OCI-LY7 (cell line): ENCODE measurements around the gene PRKRA. TPM values are rescaled to one million over a fixed set of nuclear protein-coding genes. Genes with fewer than 3 reads are reported as not detected.

Experiments
- BruUV-seq: library from RNA; stranded (reverse); fragments of 400-500 nt; replicated peaks from 2 replicates; lab custom pipeline; 2021; lab: Mats Ljungman, UMichigan
- CTCF ChIA-PET: fragments of 300-600 bp; sonication (Branson Sonifier 250); formaldehyde crosslinking; loops from one replicate; lab custom pipeline; 2022; ENCODE audit warnings: antibody characterized with exemption; ENCODE audit not compliant: unreplicated experiment; lab: Charles Lee
- POLR2A ChIA-PET: fragments of 300-600 bp; sonication (Branson Sonifier 250); formaldehyde crosslinking; loops from one replicate; lab custom pipeline; 2022; ENCODE audit warnings: antibody characterized with exemption; lab: Charles Lee
- DNase-seq: peaks from one replicate; pipeline ENCODE4 v3.0.0-alpha.2; 2015; ENCODE audit warnings: low spot score
- H2AFZ ChIP-seq: fragments of 200-600 bp; sonication (generic), shearing (Covaris generic); 2 replicates; pipeline ENCODE4 v1.6.1; 2014; ENCODE audit warnings: mild to moderate bottlenecking, antibody characterized with exemption, low read length, moderate library complexity
- H3K27ac ChIP-seq: fragments of 200-600 bp; sonication (generic); 2 replicates; pipeline ENCODE4 v1.5.1; 2014; ENCODE audit warnings: mixed run types, low read depth, mild to moderate bottlenecking, moderate library complexity, low read length, inconsistent platforms; ENCODE audit not compliant: poor library complexity, severe bottlenecking
- H3K36me3 ChIP-seq: fragments of 200-600 bp; sonication (generic); 2 replicates; pipeline ENCODE4 v1.6.1; 2014; ENCODE audit warnings: mild to moderate bottlenecking, antibody characterized with exemption, low read length, moderate library complexity, mixed read lengths; ENCODE audit not compliant: insufficient read depth
- H3K4me1 ChIP-seq: fragments of 200-600 bp; sonication (generic); 2 replicates; pipeline ENCODE4 v1.5.1; 2014; ENCODE audit warnings: mild to moderate bottlenecking, low read length; ENCODE audit not compliant: insufficient read depth, poor library complexity, severe bottlenecking
- H3K4me2 ChIP-seq: fragments of 200-600 bp; sonication (generic); 2 replicates; pipeline ENCODE4 v1.6.1; 2014; ENCODE audit warnings: mild to moderate bottlenecking, low read length
- H3K4me3 ChIP-seq: fragments of 200-600 bp; sonication (generic); 2 replicates; pipeline ENCODE4 v1.5.1; 2014; ENCODE audit warnings: mild to moderate bottlenecking, low read depth, low read length; ENCODE audit not compliant: poor library complexity, severe bottlenecking
- H3K79me2 ChIP-seq: fragments of 200-600 bp; sonication (generic); 2 replicates; pipeline ENCODE4 v1.6.1; 2016; ENCODE audit warnings: low read depth, mild to moderate bottlenecking, low read length, moderate library complexity, mixed read lengths; ENCODE audit not compliant: insufficient read depth
- H3K9me2 ChIP-seq: fragments of 200-600 bp; sonication (generic); 2 replicates; pipeline ENCODE4 v1.6.1; 2016; ENCODE audit warnings: mild to moderate bottlenecking, low read length, mixed read lengths; ENCODE audit not compliant: insufficient read depth
- H3K9me3 ChIP-seq: fragments of 200-600 bp; sonication (generic); 2 replicates; pipeline ENCODE4 v1.6.1; 2014; ENCODE audit warnings: mild to moderate bottlenecking, mixed run types, low read length, mixed read lengths
- H4K20me1 ChIP-seq: fragments of 200-600 bp; sonication (generic); 2 replicates; pipeline ENCODE4 v1.6.1; 2014; ENCODE audit warnings: mild to moderate bottlenecking, antibody characterized with exemption, low read length, moderate library complexity, mixed read lengths; ENCODE audit not compliant: insufficient read depth
- CTCF ChIP-seq: fragments of 200-600 bp; sonication (generic); conservative IDR thresholded peaks from 2 replicates; pipeline ENCODE4 v1.5.1; 2014; ENCODE audit warnings: mild to moderate bottlenecking, antibody characterized with exemption, low read length, moderate library complexity, mixed read lengths
- EZH2phosphoT487 ChIP-seq: fragments of 200-600 bp; sonication (generic); IDR thresholded peaks from 2 replicates; pipeline ENCODE4 v1.6.1; 2018; ENCODE audit warnings: low read depth, borderline replicate concordance, mild to moderate bottlenecking, mixed run types, antibody characterized with exemption, low read length, moderate library complexity, mixed read lengths
- intact Hi-C: fragments of 100-400 bp; cut with micrococcal nuclease; formaldehyde crosslinking; loops from one replicate; pipeline ENCODE4 v1.10.0; 2022; ENCODE audit not compliant: unreplicated experiment
- total RNA-seq, 2 experiments: library from RNA; depleted of rRNA in 1 of 2; stranded (reverse); fragments of >200 nt in 1 of 2; shearing (Covaris generic) in 1 of 2; gene quantifications; 2 replicates each; pipeline ENCODE4 v1.2.3, GENCODE V29; 2014 to 2022

PRKRA gene
- total RNA-seq, 2 experiments from 2014 or later = 76.4 to 79.5 TPM

- Histone ChIP-seq H3K9me2 (no peaks in the 10 kb centered on the region), H3K4me2 (no peak overlapping the region), H3K36me3 (peaks cover 88% of the 10 kb centered on the region), H3K27ac (no peak overlapping the region), H3K9me3 (no peaks in the 10 kb centered on the region), H3K4me1 (peaks cover 4% of the 10 kb centered on the region), H3K79me2 (no peaks in the 10 kb centered on the region), H2AFZ (no peak overlapping the region), H4K20me1 (no peaks in the 10 kb centered on the region), H3K4me3 (no peak overlapping the region)
- DNase-seq = no peak
- ChIA-PET POLR2A (interaction anchor here (1.0 kb wide), 1 partner anchor 8 kb away, joined by 7 read pairs; no protein-coding TSS in a partner anchor), CTCF (no interaction called here)
- BruUV-seq = no TSS peak
- intact Hi-C loops = no loop called here
- TF ChIP-seq EZH2phosphoT487 = no peak
- no peak for TF ChIP-seq CTCF
Measured at GRCh38 chr2:178498137-178498536, 47.2 kb upstream of the PRKRA start.

- Histone ChIP-seq H3K27ac (no peak overlapping the region), H3K79me2 (no peaks in the 10 kb centered on the region), H3K4me1 (peaks cover 4% of the 10 kb centered on the region), H3K36me3 (peaks cover 82% of the 10 kb centered on the region), H3K4me2 (no peak overlapping the region), H4K20me1 (no peaks in the 10 kb centered on the region), H3K4me3 (no peak overlapping the region), H3K9me2 (no peaks in the 10 kb centered on the region), H3K9me3 (no peaks in the 10 kb centered on the region), H2AFZ (no peak overlapping the region)
- CTCF ChIA-PET = no interaction called here
- no peak for DNase-seq
- intact Hi-C loops = no loop called here
- TF ChIP-seq CTCF = no peak
- no peak for TF ChIP-seq EZH2phosphoT487
- BruUV-seq = no TSS peak
- POLR2A ChIA-PET = interaction anchor here (0.6 to 2.1 kb wide), 5 partner anchors 10 to 125 kb away, joined by 3 to 7 read pairs (median 3); partner anchors contain the start of gene PLEKHA3
Measured at GRCh38 chr2:178496049-178496448, 45.1 kb upstream of the PRKRA start.

- H3K4me3 ChIP-seq = no peak overlapping the region
- POLR2A ChIA-PET = interaction anchor here (0.6 kb wide), 1 partner anchor 9 kb away, joined by 3 read pairs; no protein-coding TSS in a partner anchor
- H3K4me2 ChIP-seq = no peak overlapping the region
- no peaks in the 10 kb centered on the region for H3K9me3 ChIP-seq
- no peak overlapping the region for H3K27ac ChIP-seq
- no TSS peak for BruUV-seq
- peaks cover 68% of the 10 kb centered on the region for H3K36me3 ChIP-seq
- no peak overlapping the region for H2AFZ ChIP-seq
- TF ChIP-seq CTCF (no peak), EZH2phosphoT487 (no peak)
- no peaks in the 10 kb centered on the region; the same call in 1 of the 2 replicates for H4K20me1 ChIP-seq
- no peaks in the 10 kb centered on the region for H3K4me1 ChIP-seq
- H3K9me2 ChIP-seq = no peaks in the 10 kb centered on the region
- DNase-seq = no peak
- intact Hi-C loops = no loop called here
- CTCF ChIA-PET = no interaction called here
- H3K79me2 ChIP-seq = no peaks in the 10 kb centered on the region
Measured at GRCh38 chr2:178491612-178492011, 40.6 kb upstream of the PRKRA start.
